Measurements from ENCODE around the gene GPR39. TPM values are rescaled to one million over a fixed set of nuclear protein-coding genes. Genes with fewer than 3 reads are reported as not detected.
"Not testable (repeated sequence)": the region's sequence is repeated elsewhere in the genome, so short reads cannot be mapped to it uniquely, and the experiment has no call there.

Gene GPR39
- total and polyA plus RNA-seq, 8 donors = 3.9 to 24.4 (median 4.6) TPM

DNA sequence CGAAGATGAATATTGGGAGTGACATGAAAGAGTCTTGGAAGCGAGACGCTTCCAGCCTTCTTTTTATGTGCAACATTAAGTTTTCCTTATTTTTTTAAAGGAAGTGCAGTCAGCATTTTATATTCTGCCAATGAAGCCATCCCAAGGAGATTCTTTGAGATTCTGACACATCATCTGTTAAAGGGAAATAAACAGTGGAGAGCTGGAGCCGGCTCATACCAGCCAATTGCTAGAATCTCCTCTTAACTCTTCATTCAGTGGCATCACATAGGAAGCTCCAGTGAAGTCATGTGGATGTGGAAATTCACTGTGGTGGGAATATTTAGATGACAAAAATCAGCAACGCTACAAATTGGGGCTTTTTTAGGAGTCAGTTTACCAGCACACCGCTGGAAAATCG lies 23.7 kb upstream of the GPR39 start:
- Histone ChIP-seq H3K4me3 (no peak overlapping the region), H3K27ac (no peak overlapping the region), H3K36me3 (no peaks in the 10 kb centered on the region), H3K4me1 (no peaks in the 10 kb centered on the region), H3K9me3 (peaks cover 0 to 2% of the 10 kb centered on the region in 2 donors), H3K27me3 (no peaks in the 10 kb centered on the region)
- no peak for ATAC-seq
- intact Hi-C loops (cut with DNase I) = no loop called here
- DNase-seq = no peak
- no peak for TF ChIP-seq CTCF (IDR thresholded peaks at IDR 0.05)

- DNase-seq; H3K4me1 ChIP-seq; H3K9me3 ChIP-seq; H3K36me3 ChIP-seq; H3K27ac ChIP-seq; ATAC-seq; H3K4me3 ChIP-seq; intact Hi-C loops (cut with DNase I); H3K27me3 ChIP-seq: not testable (repeated sequence)
These were observed 19.6 kb upstream of the GPR39 start for GRCh38 chr2:132397042-132397441.

GRCh38 chr2:132400169-132400900 lies 16.3 kb upstream of the GPR39 start:
- Histone ChIP-seq H3K27me3 (no peaks in the 10 kb centered on the region), H3K36me3 (no peaks in the 10 kb centered on the region), H3K27ac (no peak overlapping the region), H3K4me3 (no peak overlapping the region), H3K9me3 (no peaks in the 10 kb centered on the region), H3K4me1 (no peaks in the 10 kb centered on the region)
- DNase-seq = no peak
- ATAC-seq = peak; percentile 23
- intact Hi-C loops (cut with DNase I) = no loop called here
- no peak for TF ChIP-seq CTCF (IDR thresholded peaks at IDR 0.05)

GRCh38 chr2:132400901-132401240 lies 15.7 kb upstream of the GPR39 start:
- no peaks in the 10 kb centered on the region for H3K4me1 ChIP-seq
- no peaks in the 10 kb centered on the region for H3K36me3 ChIP-seq
- no peak overlapping the region for H3K4me3 ChIP-seq
- no peak for TF ChIP-seq CTCF (IDR thresholded peaks at IDR 0.05)
- intact Hi-C loops (cut with DNase I) = no loop called here
- H3K9me3 ChIP-seq = no peaks in the 10 kb centered on the region
- no peak overlapping the region for H3K27ac ChIP-seq
- H3K27me3 ChIP-seq = no peaks in the 10 kb centered on the region
- DNase-seq (no peak), ATAC-seq (no peak)

DNA sequence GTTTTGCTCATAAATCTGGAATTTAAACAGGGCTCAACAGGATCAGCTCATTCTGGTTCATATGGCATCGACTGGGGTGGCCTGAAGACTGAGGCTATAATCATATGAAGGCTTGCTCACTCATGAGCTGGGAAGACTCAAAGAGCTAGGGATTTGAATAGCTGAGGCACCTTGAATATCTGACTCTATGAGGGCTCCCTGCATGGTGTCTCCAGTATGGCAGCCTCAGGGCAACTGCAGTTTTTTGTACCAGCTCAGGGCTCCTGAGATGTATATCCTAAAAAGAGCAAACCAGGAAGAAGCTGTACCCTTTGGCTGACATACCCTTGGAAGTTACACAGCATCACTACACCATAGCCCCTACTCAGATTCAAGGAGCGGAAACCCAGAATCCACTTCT lies 15.3 kb upstream of the GPR39 start:
- Histone ChIP-seq H3K36me3 (no peaks in the 10 kb centered on the region), H3K9me3 (no peaks in the 10 kb centered on the region), H3K4me3 (no peak overlapping the region), H3K4me1 (no peaks in the 10 kb centered on the region), H3K27me3 (no peaks in the 10 kb centered on the region), H3K27ac (no peak overlapping the region)
- intact Hi-C loops (cut with DNase I) = no loop called here
- TF ChIP-seq CTCF (IDR thresholded peaks at IDR 0.05) = no peak
- DNase-seq (no peak), ATAC-seq (no peak)

DNA sequence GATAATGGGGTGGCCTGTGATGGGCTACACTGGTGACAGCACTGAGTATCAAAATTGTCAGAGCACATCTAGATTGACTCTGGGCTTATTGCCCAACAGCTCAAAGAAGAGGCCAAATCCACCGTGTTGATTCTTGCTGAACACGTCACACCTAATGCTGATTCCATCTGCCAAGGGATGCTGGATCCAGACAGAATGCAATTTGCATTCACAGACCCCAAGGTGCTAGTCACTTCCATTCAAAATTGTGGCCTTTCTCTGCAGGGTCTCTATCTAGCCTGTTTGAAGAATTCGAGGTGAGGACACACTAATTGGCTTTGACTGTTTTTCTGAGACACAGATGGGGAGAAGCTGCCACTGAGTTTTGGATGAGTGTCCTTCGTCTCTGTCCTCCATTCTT lies 13.5 kb upstream of the GPR39 start:
- TF ChIP-seq CTCF (IDR thresholded peaks at IDR 0.05) = no peak
- Histone ChIP-seq H3K27me3 (no peaks in the 10 kb centered on the region), H3K27ac (no peak overlapping the region), H3K4me3 (no peak overlapping the region), H3K4me1 (no peaks in the 10 kb centered on the region), H3K36me3 (no peaks in the 10 kb centered on the region), H3K9me3 (no peaks in the 10 kb centered on the region)
- intact Hi-C loops (cut with DNase I) = no loop called here
- ATAC-seq (no peak), DNase-seq (no peak)

Data from left lung (tissue), 10 donors.